Lower lobe of right lung (tissue), 2 donors: ENCODE measurements around the gene NUAK2. TPM values are rescaled to one million over a fixed set of nuclear protein-coding genes. Genes with fewer than 3 reads are reported as not detected.
A peak's percentile ranks its signal among the peaks of the same experiment; 100 is the strongest.

ENCODE experiments used
- ATAC-seq, 2 donors: fragments of 200-7000 bp; cut with Tn5 transposase; one replicate each; pipeline ENCODE4 v1.9.1; 2020 to 2022; ENCODE audit warnings: mild to moderate bottlenecking in 2 of 2, moderate library complexity in 2 of 2
- DNase-seq: peaks from one replicate; pipeline ENCODE4 v3.0.0-alpha.2; 2020
- H3K27ac ChIP-seq: fragments of 200-600 bp; one replicate; pipeline ENCODE4 v1.8.0; 2022
- H3K27me3 ChIP-seq: fragments of 200-600 bp; one replicate; pipeline ENCODE4 v1.8.0; 2022; ENCODE audit warnings: low read depth
- H3K36me3 ChIP-seq: fragments of 200-600 bp; one replicate; pipeline ENCODE4 v1.8.0; 2022; ENCODE audit warnings: mild to moderate bottlenecking
- H3K4me1 ChIP-seq: fragments of 200-600 bp; one replicate; pipeline ENCODE4 v1.8.0; 2022
- H3K4me3 ChIP-seq: fragments of 200-600 bp; one replicate; pipeline ENCODE4 v1.8.0; 2022; ENCODE audit warnings: mild to moderate bottlenecking
- H3K9me3 ChIP-seq: fragments of 200-600 bp; one replicate; pipeline ENCODE4 v1.8.0; 2022
- CTCF ChIP-seq: fragments of 200-600 bp; IDR thresholded peaks from one replicate; pipeline ENCODE4 v1.8.0; 2022; ENCODE audit warnings: antibody characterized with exemption, mild to moderate bottlenecking
- intact Hi-C: fragments of 100-400 bp; cut with DNase I; formaldehyde crosslinking; loops from one replicate; pipeline ENCODE4 v1.11.0; 2022
- total RNA-seq: library from RNA; stranded (reverse); fragmentation: NEBNext Ultra II Directional; extraction: Animal tissue kit (Norgen Biotek cat#: 25700); gene quantifications from one replicate; pipeline ENCODE4 v1.2.1, GENCODE V29; 2021
- donor health status: DM: no; HTN: yes; CAD: no; lungs with severe emphysema.

NUAK2 gene
- total RNA-seq, 1 donor from 2014 or later, result 6.8 TPM

DNA sequence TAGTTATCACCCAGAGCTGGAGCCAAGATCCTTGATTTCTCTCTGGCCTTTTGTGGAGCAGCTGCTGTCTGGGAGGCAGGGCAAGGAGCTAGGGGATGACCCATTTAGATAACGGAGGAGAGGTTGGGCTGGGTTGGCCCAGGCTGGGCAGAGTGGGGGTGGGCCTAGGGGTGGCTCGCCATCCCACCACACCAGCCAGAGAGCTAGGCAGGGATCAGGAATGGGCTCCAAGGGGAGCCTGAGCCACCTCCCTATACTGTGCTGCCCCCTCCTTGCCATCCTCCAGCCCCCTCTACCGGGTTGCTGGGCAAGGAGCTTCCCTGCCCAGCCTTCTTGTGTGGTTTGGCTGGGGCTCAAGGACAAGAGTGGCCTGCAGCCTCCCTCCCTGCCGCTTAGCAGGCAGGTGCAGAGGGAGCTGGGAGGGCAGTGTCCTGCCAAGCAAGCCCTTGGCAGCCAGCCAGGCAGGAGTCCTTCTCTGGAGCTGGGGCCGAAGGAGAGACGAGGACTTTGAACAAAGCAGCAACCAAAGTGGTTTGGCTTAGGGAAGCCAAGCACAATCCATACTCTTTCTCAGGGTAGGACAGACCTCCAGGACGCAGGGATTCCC lies 4.1 kb downstream of the NUAK2 start:
- peaks cover 90% of the 10 kb centered on the region for H3K4me1 ChIP-seq
- no peaks in the 10 kb centered on the region for H3K27me3 ChIP-seq
- intact Hi-C loops, result no loop called here
- H3K4me3 ChIP-seq, result no peak overlapping the region
- H3K27ac ChIP-seq, result peak overlapping the region; percentile 14
- no peak for TF ChIP-seq CTCF
- peak; percentile 60 to 69 for ATAC-seq
- H3K36me3 ChIP-seq, result no peaks in the 10 kb centered on the region
- DNase-seq, result peak; percentile 94
- no peaks in the 10 kb centered on the region for H3K9me3 ChIP-seq

GRCh38 chr1:205316161-205316566 lies 5.4 kb downstream of the NUAK2 start:
- Histone ChIP-seq H3K4me3 (no peak overlapping the region), H3K27me3 (no peaks in the 10 kb centered on the region), H3K9me3 (no peaks in the 10 kb centered on the region), H3K36me3 (peaks cover 5% of the 10 kb centered on the region), H3K4me1 (peaks cover 87% of the 10 kb centered on the region), H3K27ac (peak overlapping the region; percentile 87)
- intact Hi-C loops, result no loop called here
- DNase-seq (no peak), ATAC-seq (no peak)
- no peak for TF ChIP-seq CTCF

- Histone ChIP-seq H3K27ac (peak overlapping the region; percentile 87), H3K9me3 (no peaks in the 10 kb centered on the region), H3K36me3 (peaks cover 15% of the 10 kb centered on the region), H3K27me3 (no peaks in the 10 kb centered on the region), H3K4me3 (no peak overlapping the region), H3K4me1 (peaks cover 77% of the 10 kb centered on the region)
- DNase-seq, result no peak
- ATAC-seq, result no peak
- intact Hi-C loops, result no loop called here
- TF ChIP-seq CTCF, result no peak
These were observed 6.4 kb downstream of the NUAK2 start for GRCh38 chr1:205315008-205315618.

- peaks cover 65% of the 10 kb centered on the region for H3K4me1 ChIP-seq
- peak; percentile 80 for DNase-seq
- H3K27me3 ChIP-seq, result no peaks in the 10 kb centered on the region
- no peak for TF ChIP-seq CTCF
- intact Hi-C loops, result no loop called here
- H3K4me3 ChIP-seq, result peak overlapping the region; percentile 35
- no peaks in the 10 kb centered on the region for H3K9me3 ChIP-seq
- H3K27ac ChIP-seq, result peak overlapping the region; percentile 87
- peaks cover 28% of the 10 kb centered on the region for H3K36me3 ChIP-seq
- ATAC-seq, result peak; percentile 63 to 76
These were observed 7.8 kb downstream of the NUAK2 start for GRCh38 chr1:205313563-205314308.

DNA sequence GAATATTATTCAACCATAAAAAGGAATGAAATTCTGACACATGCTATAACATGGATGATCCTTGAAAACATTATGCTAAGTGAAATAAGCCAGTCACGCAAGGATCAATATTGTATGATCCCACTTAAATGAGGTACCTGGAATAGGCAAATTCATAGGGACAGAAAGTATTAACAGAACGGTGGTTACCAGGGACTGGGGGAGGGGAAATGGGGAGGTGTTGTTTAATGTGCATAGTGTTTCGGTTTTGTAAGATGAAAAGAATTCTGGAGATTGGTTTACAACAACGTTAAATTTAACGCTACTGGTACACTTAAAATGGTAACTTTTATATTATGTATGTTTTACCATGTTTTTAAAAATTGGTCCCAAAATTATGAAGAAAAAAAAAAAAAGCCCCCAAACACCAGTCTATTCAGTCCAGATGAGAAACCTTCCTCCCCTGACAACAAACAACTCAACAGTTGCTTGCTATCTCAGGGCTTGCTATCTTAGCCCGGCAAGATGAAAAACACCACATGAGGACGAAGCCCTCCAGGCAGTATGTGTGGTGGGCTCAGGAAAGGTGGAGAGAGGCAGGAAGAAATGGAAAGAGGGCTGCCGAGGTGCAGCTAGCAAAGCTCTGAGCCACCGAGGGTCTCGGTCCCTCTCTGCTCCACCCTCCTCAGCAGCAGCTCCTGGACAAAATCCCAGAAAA lies 8.5 kb downstream of the NUAK2 start:
- TF ChIP-seq CTCF, result no peak
- Histone ChIP-seq H3K27ac (peak overlapping the region; percentile 87), H3K9me3 (no peaks in the 10 kb centered on the region), H3K27me3 (no peaks in the 10 kb centered on the region), H3K4me3 (peak overlapping the region; percentile 35), H3K36me3 (peaks cover 35% of the 10 kb centered on the region), H3K4me1 (peaks cover 58% of the 10 kb centered on the region)
- DNase-seq, result no peak
- ATAC-seq, result no peak
- intact Hi-C loops, result no loop called here
